GM21423 (cell line): Measurements from ENCODE around the gene IQGAP2.
A peak's percentile ranks its signal among the peaks of the same experiment; 100 is the strongest.

ENCODE experiments used
- ATAC-seq: cut with Tn5 transposase; IDR thresholded peaks from one replicate; pipeline ENCODE4 v1.9.1; 2021; ENCODE audit warnings: mild to moderate bottlenecking, moderate library complexity; ENCODE audit not compliant: unreplicated experiment

Gene IQGAP2

DNA sequence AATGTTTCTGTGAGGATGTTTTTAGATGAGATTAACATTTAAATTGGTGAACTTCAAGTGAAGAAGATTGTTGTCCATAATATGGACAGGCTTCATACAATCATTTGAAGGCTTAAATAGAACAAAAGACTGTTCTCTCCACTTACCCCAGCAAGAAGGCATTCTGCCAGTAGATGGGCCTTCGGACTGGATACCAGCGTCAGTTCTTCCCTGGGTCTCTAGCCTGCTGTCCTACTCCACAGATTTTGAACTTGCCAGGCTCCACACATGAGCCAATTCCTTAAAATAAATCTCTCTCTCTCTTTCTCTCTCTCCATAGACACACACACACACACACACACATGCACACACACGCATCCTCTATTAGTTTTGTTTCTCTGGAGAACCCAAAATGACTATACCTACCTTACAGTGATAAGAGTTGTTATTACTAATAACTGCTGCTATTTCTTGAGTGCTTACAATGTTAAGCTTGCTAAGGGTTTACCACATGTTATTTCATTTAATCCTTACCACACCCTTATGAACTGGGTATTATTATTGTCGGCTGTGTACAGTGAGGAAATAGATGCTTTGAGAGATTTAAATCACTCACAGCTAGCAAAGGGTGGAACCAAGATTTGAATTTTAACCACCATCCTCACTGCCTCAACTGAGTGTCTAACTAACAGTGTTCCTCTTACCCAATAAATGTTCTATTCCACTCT lies 19.8 kb upstream of the IQGAP2 start:
- no peak for ATAC-seq

GRCh38 chr5:76384189-76384588 lies 18.9 kb upstream of the IQGAP2 start:
- no peak for ATAC-seq

- no peak for ATAC-seq
Observed at GRCh38 chr5:76384705-76385104, 18.4 kb upstream of the IQGAP2 start.

DNA sequence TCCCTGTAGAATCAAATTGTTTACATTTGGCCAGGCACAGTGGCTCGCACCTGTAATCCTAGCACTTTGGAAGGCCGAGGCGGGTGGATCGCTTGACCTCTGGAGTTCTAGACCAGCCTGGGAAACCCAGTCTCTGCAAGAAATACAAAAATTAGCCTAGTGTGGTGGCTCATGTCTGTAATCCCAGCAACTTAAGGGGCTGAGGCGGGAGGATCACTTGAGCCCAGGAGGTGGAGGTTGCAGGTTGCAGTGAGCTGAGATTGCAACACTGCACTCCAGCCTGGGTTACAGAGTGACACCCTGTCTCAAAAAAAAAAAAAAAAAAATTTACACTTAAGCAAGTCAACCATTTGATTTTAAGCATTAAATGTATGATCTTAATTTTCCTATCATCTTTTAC lies 17.5 kb upstream of the IQGAP2 start:
- no peak for ATAC-seq

- ATAC-seq = no peak
Observed at GRCh38 chr5:76386360-76386759, 16.7 kb upstream of the IQGAP2 start.

- no peak for ATAC-seq
Observed at GRCh38 chr5:76388236-76388635, 14.8 kb upstream of the IQGAP2 start.

DNA sequence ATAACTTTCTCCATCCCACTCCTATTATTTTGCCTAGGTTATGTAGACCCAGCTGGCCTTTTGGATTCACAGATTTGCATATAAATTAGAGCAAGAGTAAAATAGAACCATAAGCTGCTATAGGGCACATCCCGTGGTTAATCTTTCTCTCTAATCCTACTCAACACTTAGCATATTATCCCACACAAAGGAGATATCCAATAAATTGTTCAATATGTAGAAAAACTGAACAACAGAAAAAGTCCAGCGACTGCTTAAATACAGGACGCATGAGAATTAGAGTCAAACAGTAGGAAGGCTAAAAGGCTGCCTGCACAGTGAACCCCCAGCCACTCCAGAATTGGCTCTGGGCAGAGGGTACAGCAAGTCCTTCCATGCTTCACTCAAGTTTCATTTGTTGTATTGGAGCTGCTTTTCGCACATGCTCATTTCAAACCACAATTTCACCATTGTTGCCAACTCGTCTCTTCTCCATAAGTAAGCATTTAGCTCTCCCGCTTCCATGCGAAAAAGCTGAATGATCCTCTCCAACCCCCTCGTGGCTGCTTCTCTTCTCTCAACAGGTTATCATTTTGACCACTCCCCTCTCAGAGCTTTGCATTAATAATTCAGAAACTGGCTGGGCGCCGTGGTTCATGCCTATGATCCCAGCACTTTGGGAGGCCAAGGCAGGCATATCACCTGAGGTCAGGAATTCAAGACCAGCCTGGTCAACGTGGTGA lies 14.1 kb upstream of the IQGAP2 start:
- no peak for ATAC-seq

DNA sequence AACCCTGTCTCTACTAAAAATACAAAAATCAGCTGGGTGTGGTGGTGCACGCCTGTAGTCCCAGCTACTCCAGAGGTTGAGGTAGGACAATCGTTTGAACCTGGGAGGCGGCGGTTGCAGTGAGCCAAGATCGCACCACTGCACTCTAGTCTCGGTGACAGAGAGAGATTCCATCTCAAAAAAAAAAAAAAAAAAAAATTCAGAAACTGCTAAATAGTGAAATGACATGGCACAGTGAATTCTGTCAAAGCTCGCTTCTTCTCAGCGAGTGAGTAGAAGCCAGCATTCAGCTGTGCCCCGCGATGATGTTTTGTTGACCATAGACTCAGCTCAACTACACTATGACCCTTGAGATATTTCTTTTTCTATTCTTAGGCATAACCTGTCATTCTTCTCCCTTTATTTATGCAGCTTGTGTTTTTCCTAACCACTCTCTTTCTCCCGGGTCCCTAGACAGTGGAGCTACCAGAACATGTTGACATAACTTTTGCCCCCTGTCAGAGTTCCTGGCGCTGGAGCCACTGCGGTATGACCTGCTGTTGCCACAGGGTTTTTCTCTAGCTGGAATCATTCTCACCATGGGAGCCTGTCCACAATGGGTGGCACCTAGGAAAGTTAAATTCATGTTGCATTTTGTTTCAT lies 13.5 kb upstream of the IQGAP2 start:
- no peak for ATAC-seq

GRCh38 chr5:76391014-76391413 lies 12.1 kb upstream of the IQGAP2 start:
- ATAC-seq = no peak

GRCh38 chr5:76393035-76393680 lies 9.9 kb upstream of the IQGAP2 start:
- no peak for ATAC-seq

- ATAC-seq = no peak
Observed at GRCh38 chr5:76397200-76397599, 5.9 kb upstream of the IQGAP2 start.

DNA sequence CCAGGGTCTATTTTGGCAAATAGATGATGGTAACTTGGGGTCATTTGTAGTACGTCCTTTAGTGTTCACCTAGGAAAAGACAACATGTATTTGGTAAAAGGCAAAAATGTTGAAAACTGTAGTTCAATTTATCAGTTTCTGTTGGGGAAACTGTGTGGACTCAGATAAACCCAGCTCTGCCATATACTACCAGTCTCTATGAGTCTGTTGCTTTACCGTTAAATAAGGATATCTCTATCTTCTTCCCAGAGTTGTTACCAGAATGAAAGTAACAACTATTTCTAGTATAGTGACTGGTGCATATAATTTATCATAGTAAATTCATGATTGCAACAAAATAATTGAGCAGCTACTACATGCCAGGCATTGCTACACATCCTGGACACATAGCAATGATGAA lies 3.8 kb upstream of the IQGAP2 start:
- no peak for ATAC-seq

GRCh38 chr5:76400466-76400865 lies 2.6 kb upstream of the IQGAP2 start:
- ATAC-seq = no peak

- ATAC-seq = peak; percentile 23
Observed at GRCh38 chr5:76401801-76402250, 1.3 kb upstream of the IQGAP2 start.

GRCh38 chr5:76402251-76402885 lies 717 bp upstream of the IQGAP2 start:
- peak; percentile 32 for ATAC-seq

GRCh38 chr5:76403766-76404222 lies 709 bp downstream of the IQGAP2 start:
- peak; percentile 24 for ATAC-seq

DNA sequence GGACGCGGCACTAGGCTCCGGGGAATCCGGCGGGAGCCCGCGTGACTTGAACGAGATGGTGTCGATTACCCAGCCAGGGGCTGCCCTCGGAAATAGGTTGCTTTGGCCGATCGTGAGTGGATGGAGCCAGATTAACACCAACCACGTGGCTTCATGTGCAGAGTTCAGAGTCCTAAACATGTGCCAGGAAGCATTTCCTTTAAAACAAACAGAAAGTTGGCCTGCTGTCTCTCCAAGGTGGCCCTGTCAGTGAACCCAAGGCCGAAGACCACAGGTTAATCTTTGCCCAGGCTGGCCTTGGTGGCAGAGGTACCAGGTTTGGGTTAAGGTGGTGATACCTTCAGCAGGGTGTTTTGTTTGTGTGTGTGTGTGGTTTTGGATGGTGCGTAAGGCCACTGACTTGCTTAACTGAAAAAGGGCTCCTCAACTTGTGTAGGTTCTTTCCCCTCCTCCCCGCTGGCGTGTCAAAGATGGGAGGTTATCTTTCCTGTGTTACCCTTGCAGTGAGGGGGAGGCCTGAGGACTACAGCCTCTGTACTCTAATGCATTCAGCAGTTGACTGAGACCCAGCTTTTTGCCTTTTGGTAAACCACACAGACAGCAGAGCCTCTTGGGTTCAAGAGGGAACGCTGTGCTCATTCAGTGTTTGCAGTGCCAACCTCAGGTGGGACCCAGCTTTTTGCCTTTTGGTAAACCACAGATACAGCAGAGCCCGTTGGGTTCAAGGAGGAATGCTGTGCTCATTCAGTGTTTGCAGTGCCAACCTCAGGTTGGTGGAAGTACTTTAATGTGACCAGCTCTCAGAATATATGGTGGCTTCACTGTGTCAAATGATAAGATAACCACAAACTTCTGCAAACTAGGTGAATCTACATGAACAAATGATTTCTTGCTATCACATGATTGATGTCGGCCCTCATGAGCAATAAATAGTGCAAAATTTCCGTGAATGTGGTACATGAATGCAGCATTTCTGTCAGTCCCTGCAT lies 1.4 kb downstream of the IQGAP2 start:
- ATAC-seq = peak; percentile 24

DNA sequence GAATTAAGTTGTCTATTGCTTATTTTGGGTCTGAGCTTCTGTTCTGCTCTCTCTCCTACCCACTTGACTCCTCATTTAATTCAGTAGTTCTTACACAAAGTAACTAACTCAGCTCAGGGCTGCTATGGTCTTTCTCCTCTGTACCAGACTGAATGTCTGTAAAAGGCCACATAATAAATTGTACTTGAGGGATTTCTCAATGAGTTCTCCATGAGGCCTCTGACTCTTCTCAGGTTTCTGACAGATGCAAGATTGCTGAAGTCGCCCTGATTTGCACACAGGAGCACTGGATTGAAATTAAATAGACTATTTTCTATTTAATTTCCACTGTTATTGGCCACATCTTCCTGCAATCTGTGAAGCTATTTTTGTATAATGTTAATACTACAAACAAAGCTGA lies 2.9 kb downstream of the IQGAP2 start:
- ATAC-seq = no peak

DNA sequence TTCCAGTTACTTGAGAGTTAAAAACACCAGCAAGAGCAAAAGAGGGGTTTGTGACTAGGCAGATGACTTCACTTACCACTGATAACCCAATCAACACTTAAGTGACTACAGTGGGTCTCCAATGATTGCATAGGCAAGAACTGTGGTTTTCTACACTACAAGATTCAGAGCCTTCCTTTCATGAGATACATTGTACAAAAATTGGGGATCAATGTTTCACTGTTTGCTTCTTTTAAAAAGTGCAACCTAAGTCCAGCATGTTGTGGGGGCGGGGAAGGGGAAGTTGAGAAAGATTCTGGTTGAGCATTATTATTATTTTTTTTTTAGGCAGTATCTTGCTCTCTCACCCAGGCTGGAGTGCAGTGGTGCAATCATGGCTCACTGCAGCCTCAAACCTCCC lies 3.6 kb downstream of the IQGAP2 start:
- ATAC-seq = no peak
